Retinal pigment epithelial cell (primary cell): ENCODE results near the gene EIF4A2.
A peak's percentile ranks its signal among the peaks of the same experiment; 100 is the strongest.

Experiments
- DNase-seq: peaks from one replicate; pipeline ENCODE4 v3.0.0-alpha.2; 2010; ENCODE audit warnings: low read depth
- H3K4me3 ChIP-seq: 2 replicates; pipeline ENCODE4 v1.5.1; 2011; ENCODE audit warnings: mild to moderate bottlenecking, low read length, control low read depth, moderate library complexity
- TF ChIP-seq, protein P1 (sequence below): conservative IDR thresholded peaks from 2 replicates; pipeline ENCODE4 v1.5.1; 2011; ENCODE audit warnings: low read depth, low read length, control low read depth, inconsistent platforms

The EIF4A2 gene

DNA sequence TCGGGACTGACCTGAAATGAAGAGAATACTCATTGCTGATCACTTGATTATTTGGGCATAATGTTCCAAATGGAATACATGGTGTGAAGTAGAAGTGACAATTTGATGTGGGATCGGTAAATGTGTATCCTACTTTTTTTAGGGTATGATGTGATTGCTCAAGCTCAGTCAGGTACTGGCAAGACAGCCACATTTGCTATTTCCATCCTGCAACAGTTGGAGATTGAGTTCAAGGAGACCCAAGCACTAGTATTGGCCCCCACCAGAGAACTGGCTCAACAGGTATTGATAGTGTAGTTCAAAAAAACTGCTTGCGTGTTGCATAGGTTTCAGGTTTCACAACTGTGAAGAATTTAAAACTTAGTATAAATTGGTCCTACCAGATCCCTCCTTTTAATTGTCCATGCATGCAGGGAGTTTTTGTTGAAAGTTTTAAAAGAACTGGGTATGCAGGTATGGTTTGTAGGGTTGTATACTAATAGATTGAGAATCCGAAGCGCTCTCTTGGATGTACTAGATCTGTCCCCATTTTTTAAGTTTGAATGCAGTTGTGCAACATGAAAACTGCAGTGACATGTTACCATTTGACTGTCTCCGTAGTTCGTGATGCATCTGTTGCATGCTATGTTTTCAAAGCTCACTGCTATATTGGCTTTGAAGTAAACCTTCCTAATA is 1.6 kb downstream of the EIF4A2 start:
- TF ChIP-seq, protein P1, sequence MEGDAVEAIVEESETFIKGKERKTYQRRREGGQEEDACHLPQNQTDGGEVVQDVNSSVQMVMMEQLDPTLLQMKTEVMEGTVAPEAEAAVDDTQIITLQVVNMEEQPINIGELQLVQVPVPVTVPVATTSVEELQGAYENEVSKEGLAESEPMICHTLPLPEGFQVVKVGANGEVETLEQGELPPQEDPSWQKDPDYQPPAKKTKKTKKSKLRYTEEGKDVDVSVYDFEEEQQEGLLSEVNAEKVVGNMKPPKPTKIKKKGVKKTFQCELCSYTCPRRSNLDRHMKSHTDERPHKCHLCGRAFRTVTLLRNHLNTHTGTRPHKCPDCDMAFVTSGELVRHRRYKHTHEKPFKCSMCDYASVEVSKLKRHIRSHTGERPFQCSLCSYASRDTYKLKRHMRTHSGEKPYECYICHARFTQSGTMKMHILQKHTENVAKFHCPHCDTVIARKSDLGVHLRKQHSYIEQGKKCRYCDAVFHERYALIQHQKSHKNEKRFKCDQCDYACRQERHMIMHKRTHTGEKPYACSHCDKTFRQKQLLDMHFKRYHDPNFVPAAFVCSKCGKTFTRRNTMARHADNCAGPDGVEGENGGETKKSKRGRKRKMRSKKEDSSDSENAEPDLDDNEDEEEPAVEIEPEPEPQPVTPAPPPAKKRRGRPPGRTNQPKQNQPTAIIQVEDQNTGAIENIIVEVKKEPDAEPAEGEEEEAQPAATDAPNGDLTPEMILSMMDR = no peak
- peak overlapping the region; percentile 100 for H3K4me3 ChIP-seq
- DNase-seq = no peak

DNA sequence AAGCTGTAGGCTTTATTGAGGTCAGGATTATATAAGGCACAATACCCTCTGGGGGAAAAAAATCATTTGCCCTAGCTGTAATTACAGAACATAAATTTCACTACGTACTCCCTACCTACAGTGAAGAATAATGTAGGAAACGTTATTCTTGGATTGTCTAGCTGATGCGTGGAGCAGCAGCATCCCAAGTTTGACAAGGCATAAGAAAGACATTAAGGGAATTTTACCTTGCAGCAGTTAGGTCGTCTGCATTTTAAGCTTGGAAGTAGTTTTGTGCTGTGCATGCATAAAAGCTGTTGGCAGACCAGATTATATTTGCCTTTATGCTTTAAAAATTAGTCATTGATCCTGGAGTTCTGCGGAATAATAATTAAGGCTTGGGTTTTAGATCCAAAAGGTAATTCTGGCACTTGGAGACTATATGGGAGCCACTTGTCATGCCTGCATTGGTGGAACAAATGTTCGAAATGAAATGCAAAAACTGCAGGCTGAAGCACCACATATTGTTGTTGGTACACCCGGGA is 2.2 kb downstream of the EIF4A2 start:
- no peak for DNase-seq
- TF ChIP-seq, protein P1 = no peak
- peak overlapping the region; percentile 100 for H3K4me3 ChIP-seq

DNA sequence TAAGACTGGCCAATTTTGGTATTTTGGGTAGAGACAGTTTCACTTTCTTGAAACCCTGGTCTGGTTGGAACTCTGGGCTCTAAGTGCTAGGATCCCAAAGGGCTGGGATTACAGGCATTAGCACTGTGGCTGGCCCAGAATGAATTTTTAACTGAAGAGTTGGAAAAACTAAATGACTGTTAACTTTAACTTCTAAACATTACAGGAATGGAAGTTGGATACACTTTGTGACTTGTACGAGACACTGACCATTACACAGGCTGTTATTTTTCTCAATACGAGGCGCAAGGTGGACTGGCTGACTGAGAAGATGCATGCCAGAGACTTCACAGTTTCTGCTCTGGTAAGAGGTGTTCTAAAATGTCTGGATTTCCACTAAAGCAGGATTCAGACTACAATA is 3.5 kb downstream of the EIF4A2 start:
- DNase-seq = no peak
- H3K4me3 ChIP-seq = peak overlapping the region; percentile 100
- TF ChIP-seq, protein P1 = no peak

DNA sequence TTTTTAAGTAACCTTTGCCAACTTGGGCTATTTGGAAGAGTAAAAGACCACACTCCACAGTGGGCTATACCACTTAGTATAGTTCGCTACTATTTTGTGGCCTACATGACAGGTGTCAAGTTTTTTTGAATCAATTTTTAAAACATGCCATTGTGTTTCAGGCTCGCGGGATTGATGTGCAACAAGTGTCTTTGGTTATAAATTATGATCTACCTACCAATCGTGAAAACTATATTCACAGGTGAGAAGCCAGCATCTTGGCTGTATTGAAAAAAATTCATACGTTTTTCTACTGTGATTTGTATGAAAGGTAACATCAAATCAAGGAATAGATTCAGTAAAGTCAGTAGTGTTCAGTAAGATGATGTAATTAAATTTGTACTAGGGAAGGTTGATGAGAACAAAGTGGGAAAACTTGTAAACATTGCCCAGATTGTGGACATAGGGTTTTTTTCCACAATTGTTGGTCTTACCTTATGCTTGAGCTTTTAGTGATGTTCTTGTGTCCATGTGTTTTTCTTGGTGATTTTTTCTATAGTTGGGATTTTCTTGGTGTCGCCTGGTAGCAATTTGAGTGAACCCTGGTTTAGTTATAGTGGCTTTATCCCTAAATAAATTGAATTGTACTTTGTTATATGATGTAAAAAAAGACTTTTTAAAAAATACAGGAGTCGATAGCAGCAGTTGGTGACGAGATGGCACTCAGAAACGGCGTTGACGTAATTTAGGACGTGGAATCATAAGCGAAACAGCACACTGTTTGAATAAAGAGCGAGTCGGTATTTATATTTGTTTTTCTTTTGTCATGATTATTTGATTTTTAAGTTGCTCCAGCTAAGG is 4.5 kb downstream of the EIF4A2 start:
- no peak for DNase-seq
- TF ChIP-seq, protein P1 = no peak
- peak overlapping the region; percentile 100 for H3K4me3 ChIP-seq

DNA sequence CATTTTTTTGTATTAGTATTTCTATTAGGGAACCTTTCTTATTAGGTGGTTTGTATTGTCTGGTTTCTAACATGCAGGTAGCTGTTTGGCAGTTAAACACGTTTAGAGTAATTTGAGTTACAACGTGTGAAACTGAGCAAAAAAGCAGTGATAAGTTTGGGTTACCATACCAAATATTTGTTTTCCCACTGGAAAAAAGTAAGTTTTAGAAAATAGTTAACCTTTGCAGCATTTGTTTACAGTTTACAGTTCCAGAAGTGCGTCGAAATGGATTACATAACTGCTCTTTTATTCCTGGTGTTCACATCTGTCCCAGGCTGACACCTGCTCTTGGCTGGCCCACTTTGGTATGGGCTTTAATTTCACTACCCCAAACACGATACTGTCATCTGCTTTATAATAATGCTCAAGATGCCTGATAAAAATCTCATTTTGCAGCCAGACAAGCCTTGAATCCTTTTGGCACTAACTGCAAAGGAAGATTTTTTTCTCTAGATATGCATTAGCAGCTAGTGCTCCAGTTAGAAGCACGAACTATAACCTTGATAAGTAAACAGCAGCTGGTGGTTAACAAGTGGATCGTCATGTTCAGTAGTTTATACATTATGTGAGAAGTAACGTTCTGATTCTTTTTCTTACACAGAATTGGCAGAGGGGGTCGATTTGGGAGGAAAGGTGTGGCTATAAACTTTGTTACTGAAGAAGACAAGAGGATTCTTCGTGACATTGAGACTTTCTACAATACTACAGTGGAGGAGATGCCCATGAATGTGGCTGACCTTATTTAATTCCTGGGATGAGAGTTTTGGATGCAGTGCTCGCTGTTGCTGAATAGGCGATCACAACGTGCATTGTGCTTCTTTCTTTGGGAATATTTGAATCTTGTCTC is 5.3 kb downstream of the EIF4A2 start:
- TF ChIP-seq, protein P1 = no peak
- DNase-seq = no peak
- H3K4me3 ChIP-seq = peak overlapping the region; percentile 100

DNA sequence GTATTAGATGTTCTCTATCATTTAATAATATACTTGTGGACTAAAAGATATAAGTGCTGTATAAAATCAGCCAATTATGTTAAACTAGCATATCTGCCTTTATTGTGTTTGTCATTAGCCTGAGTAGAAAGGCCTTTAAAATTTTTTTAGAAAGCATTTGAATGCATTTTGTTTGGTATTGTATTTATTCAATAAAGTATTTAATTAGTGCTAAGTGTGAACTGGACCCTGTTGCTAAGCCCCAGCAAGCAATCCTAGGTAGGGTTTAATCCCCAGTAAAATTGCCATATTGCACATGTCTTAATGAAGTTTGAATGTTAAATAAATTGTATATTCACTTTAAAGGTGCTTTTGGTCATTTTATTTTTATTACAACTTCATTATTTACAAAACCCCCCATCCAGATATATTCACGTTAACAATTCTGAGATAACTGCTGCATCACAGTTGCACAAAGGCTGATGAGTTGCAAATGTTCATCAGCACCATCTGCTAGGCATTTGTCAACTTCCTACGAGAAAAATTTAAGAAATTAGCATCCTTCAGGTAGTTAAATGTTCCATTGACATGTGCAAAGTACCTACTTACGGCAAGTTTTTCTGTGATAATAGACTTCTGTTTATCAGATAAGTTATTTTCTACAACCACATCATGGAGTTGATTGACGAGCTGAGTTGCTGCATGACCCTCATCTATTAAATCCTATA is 6.3 kb downstream of the EIF4A2 start:
- H3K4me3 ChIP-seq = no peak overlapping the region
- TF ChIP-seq, protein P1 = no peak
- DNase-seq = no peak
